H9 (cell line): ENCODE results near the gene TCFL5. TPM values are rescaled to one million over a fixed set of nuclear protein-coding genes. Genes with fewer than 3 reads are reported as not detected.

ENCODE experiments used
- DNase-seq: peaks from one replicate; pipeline ENCODE4 v3.0.0-alpha.2; 2017
- H2AFZ ChIP-seq: one replicate; pipeline ENCODE4 v1.6.1; 2013; ENCODE audit warnings: mild to moderate bottlenecking, low read length, control low read depth, moderate library complexity
- H2AK5ac ChIP-seq: 2 replicates; pipeline ENCODE4 v1.6.1; 2013; ENCODE audit warnings: low read length, control low read depth, mixed read lengths; ENCODE audit not compliant: insufficient read length
- H2BK120ac ChIP-seq: one replicate; pipeline ENCODE4 v1.6.1; 2013; ENCODE audit warnings: low read depth, mild to moderate bottlenecking, low read length, control low read depth, inconsistent platforms; ENCODE audit not compliant: poor library complexity, severe bottlenecking
- H2BK12ac ChIP-seq: 2 replicates; pipeline ENCODE4 v1.6.1; 2013; ENCODE audit warnings: low read length, control low read depth, mixed read lengths, low read depth; ENCODE audit not compliant: insufficient read length
- H2BK15ac ChIP-seq: 2 replicates; pipeline ENCODE4 v1.6.1; 2013; ENCODE audit warnings: low read depth, low read length, control low read depth
- H2BK20ac ChIP-seq: one replicate; pipeline ENCODE4 v1.6.1; 2013; ENCODE audit warnings: low read depth, mild to moderate bottlenecking, low read length, control low read depth, inconsistent platforms; ENCODE audit not compliant: poor library complexity, severe bottlenecking
- H2BK5ac ChIP-seq: 2 replicates; pipeline ENCODE4 v1.6.1; 2013; ENCODE audit warnings: low read length, control low read depth, mixed read lengths; ENCODE audit not compliant: insufficient read length
- H3K14ac ChIP-seq: 2 replicates; pipeline ENCODE4 v1.6.1; 2013; ENCODE audit warnings: low read length, control low read depth; ENCODE audit not compliant: insufficient read depth
- H3K18ac ChIP-seq: 2 replicates; pipeline ENCODE4 v1.6.1; 2013; ENCODE audit warnings: low read depth, mild to moderate bottlenecking, mixed read lengths, low read length, control low read depth; ENCODE audit not compliant: insufficient read length
- H3K23ac ChIP-seq: 2 replicates; pipeline ENCODE4 v1.6.1; 2013; ENCODE audit warnings: low read length, control low read depth, mixed read lengths, low read depth; ENCODE audit not compliant: insufficient read length
- H3K23me2 ChIP-seq: 2 replicates; pipeline ENCODE4 v1.6.1; 2013; ENCODE audit warnings: low read depth, mild to moderate bottlenecking, mixed read lengths, low read length, control low read depth; ENCODE audit not compliant: insufficient read length, poor library complexity, severe bottlenecking
- H3K27ac ChIP-seq: 2 replicates; pipeline ENCODE4 v1.5.1; 2013; ENCODE audit warnings: low read length, control low read depth, mixed read lengths, low read depth; ENCODE audit not compliant: insufficient read length
- H3K27me3 ChIP-seq: 2 replicates; pipeline ENCODE4 v1.6.1; 2013; ENCODE audit warnings: low read length, control low read depth, inconsistent platforms; ENCODE audit not compliant: insufficient read depth
- H3K4ac ChIP-seq: 2 replicates; pipeline ENCODE4 v1.6.1; 2013; ENCODE audit warnings: low read depth, mild to moderate bottlenecking, control low read depth, inconsistent platforms, low read length, moderate library complexity
- H3K4me1 ChIP-seq: 2 replicates; pipeline ENCODE4 v1.6.1; 2013; ENCODE audit warnings: low read length, control low read depth, inconsistent platforms; ENCODE audit not compliant: insufficient read depth
- H3K4me2 ChIP-seq: 2 replicates; pipeline ENCODE4 v1.6.1; 2013; ENCODE audit warnings: low read length, control low read depth, mixed read lengths; ENCODE audit not compliant: insufficient read length, insufficient read depth
- H3K56ac ChIP-seq: 2 replicates; pipeline ENCODE4 v1.6.1; 2013; ENCODE audit warnings: low read depth, mild to moderate bottlenecking, mixed read lengths, low read length, control low read depth; ENCODE audit not compliant: insufficient read length
- H3K79me1 ChIP-seq: 2 replicates; pipeline ENCODE4 v1.6.1; 2013; ENCODE audit warnings: low read depth, mild to moderate bottlenecking, moderate library complexity, low read length, control low read depth, inconsistent platforms; ENCODE audit not compliant: insufficient read depth, poor library complexity, severe bottlenecking
- H3K79me2 ChIP-seq: 2 replicates; pipeline ENCODE4 v1.6.1; 2013; ENCODE audit warnings: low read length, control low read depth, inconsistent platforms; ENCODE audit not compliant: insufficient read depth
- H3K9ac ChIP-seq: 2 replicates; pipeline ENCODE4 v1.6.1; 2013; ENCODE audit warnings: low read length, control low read depth, mixed read lengths; ENCODE audit not compliant: insufficient read length; ENCODE audit errors: extremely low read depth
- H3K9me3 ChIP-seq: one replicate; pipeline ENCODE4 v1.6.1; 2013; ENCODE audit warnings: low read depth, low read length, inconsistent platforms; ENCODE audit not compliant: control insufficient read depth
- H3T11ph ChIP-seq: one replicate; pipeline ENCODE4 v1.6.1; 2013; ENCODE audit warnings: mild to moderate bottlenecking, low read length, control low read depth, inconsistent platforms
- H4K20me1 ChIP-seq: one replicate; pipeline ENCODE4 v1.6.1; 2013; ENCODE audit not compliant: control insufficient read depth, insufficient read length, insufficient read depth
- H4K5ac ChIP-seq: 2 replicates; pipeline ENCODE4 v1.6.1; 2013; ENCODE audit warnings: low read depth, mild to moderate bottlenecking, mixed read lengths, low read length, control low read depth; ENCODE audit not compliant: insufficient read length
- H4K8ac ChIP-seq: replicated peaks from 2 replicates; pipeline ENCODE4 v1.6.1; 2013; ENCODE audit warnings: low read length, control low read depth, mixed read lengths, low read depth; ENCODE audit not compliant: insufficient read length
- H4K91ac ChIP-seq: 2 replicates; pipeline ENCODE4 v1.6.1; 2013; ENCODE audit warnings: low read depth, mild to moderate bottlenecking, moderate library complexity, mixed read lengths, low read length, control low read depth; ENCODE audit not compliant: insufficient read length
- H3K27ac Mint-ChIP-seq, 3 experiments: 2 replicates in 2 of 3; 3 replicates in 1 of 3; pipeline ENCODE4 v1.8.0; 2020 to 2021; ENCODE audit warnings: mixed read lengths in 3 of 3, mild to moderate bottlenecking in 1 of 3, moderate library complexity in 1 of 3
- H3K27me3 Mint-ChIP-seq: 2 replicates; pipeline ENCODE4 v1.8.0; 2021; ENCODE audit warnings: low read depth, mild to moderate bottlenecking, moderate library complexity, mixed read lengths
- H3K36me3 Mint-ChIP-seq, 3 experiments: 2 replicates in 2 of 3; 3 replicates in 1 of 3; pipeline ENCODE4 v1.8.0; 2020 to 2021; ENCODE audit warnings: low read depth in 3 of 3, mixed read lengths in 3 of 3; ENCODE audit not compliant: insufficient read depth in 1 of 3
- H3K4me1 Mint-ChIP-seq, 2 experiments: 2 replicates each; pipeline ENCODE4 v1.8.0; 2020; ENCODE audit warnings: mixed read lengths in 2 of 2
- H3K4me3 Mint-ChIP-seq, 2 experiments: 2 replicates in 1 of 2; 3 replicates in 1 of 2; pipeline ENCODE4 v1.8.0; 2020 to 2021; ENCODE audit warnings: mild to moderate bottlenecking in 2 of 2, mixed read lengths in 2 of 2, moderate library complexity in 1 of 2
- H3K9me3 Mint-ChIP-seq, 2 experiments: 2 replicates in 1 of 2; 3 replicates in 1 of 2; pipeline ENCODE4 v1.8.0; 2020; ENCODE audit warnings: mild to moderate bottlenecking in 2 of 2, mixed read lengths in 2 of 2, moderate library complexity in 1 of 2
- CTCF ChIP-seq: fragments of 200-600 bp; sonication (generic); conservative IDR thresholded peaks from 3 replicates; pipeline ENCODE4 v1.8.0; 2021; ENCODE audit warnings: antibody characterized with exemption, mild to moderate bottlenecking
- WGBS: extraction: QIAGEN DNeasy Blood & Tissue Kit; methylation state at CpG from one replicate; pipeline ENCODE4 v1.1.7; 2013; ENCODE audit warnings: missing lambda C conversion rate, low lambda C conversion rate, mixed read lengths; ENCODE audit not compliant: insufficient read length; ENCODE audit errors: extremely low coverage; 5-methylcytosine and 5-hydroxymethylcytosine counted together
- total RNA-seq: library from RNA; stranded (reverse); gene quantifications from 2 replicates; pipeline ENCODE4 v1.2.1, GENCODE V29; 2021

Gene TCFL5
- total RNA-seq, 1 experiment from 2014 or later: 16.4 TPM

GRCh38 chr20:62837790-62838127 is 23.9 kb downstream of the TCFL5 start:
- no peak overlapping the region for H2BK20ac ChIP-seq
- H3K9ac ChIP-seq: no peak overlapping the region
- DNase-seq: no peak
- Mint-ChIP-seq H3K4me3 (no peak overlapping the region), H3K36me3 (peaks cover 2 to 64% (median 57%) of the 10 kb centered on the region in 3 experiments; a peak in 5 of 7 replicates), H3K9me3 (0 out of 5 replicates have a peak, but pooled peaks cover 0 to 3% of the 10 kb centered on the region in 2 experiments), H3K27ac (no peak overlapping the region), H3K4me1 (peaks cover 4 to 18% of the 10 kb centered on the region in 2 experiments), H3K27me3 (no peaks in the 10 kb centered on the region)
- H2BK12ac ChIP-seq: no peak overlapping the region
- no peak overlapping the region for H3K56ac ChIP-seq
- H2AK5ac ChIP-seq: no peak overlapping the region
- H3K79me2 ChIP-seq: no peaks in the 10 kb centered on the region
- H3K27me3 ChIP-seq: no peaks in the 10 kb centered on the region
- H3K18ac ChIP-seq: no peak overlapping the region
- H2BK15ac ChIP-seq: no peak overlapping the region
- WGBS: no CpG with 5 or more reads among the region's 8 CpGs
- no peaks in the 10 kb centered on the region for H4K20me1 ChIP-seq
- no peak overlapping the region for H4K91ac ChIP-seq
- TF ChIP-seq CTCF: no peak
- no peak overlapping the region for H2BK5ac ChIP-seq
- no peak overlapping the region for H3K23ac ChIP-seq
- H2BK120ac ChIP-seq: no peak overlapping the region
- H3K4me1 ChIP-seq: no peaks in the 10 kb centered on the region; the same call in 1 of the 2 replicates
- no peaks in the 10 kb centered on the region for H3K9me3 ChIP-seq
- no peak overlapping the region for H3K14ac ChIP-seq
- no peak overlapping the region for H3T11ph ChIP-seq
- no peaks in the 10 kb centered on the region for H3K79me1 ChIP-seq
- H3K4me2 ChIP-seq: no peak overlapping the region
- no peak overlapping the region for H3K4ac ChIP-seq
- no peak overlapping the region for H3K27ac ChIP-seq
- no peak overlapping the region for H2AFZ ChIP-seq
- H4K8ac ChIP-seq: no peak overlapping the region
- H3K23me2 ChIP-seq: no peaks in the 10 kb centered on the region
- no peak overlapping the region for H4K5ac ChIP-seq
